GM12801 (cell line): ENCODE results near the gene COL6A1.

Experiments used
- CTCF ChIP-seq: IDR thresholded peaks from one replicate; pipeline ENCODE4 v1.5.1; 2011; ENCODE audit warnings: control low read depth; ENCODE audit not compliant: insufficient read length; ENCODE audit errors: extremely low read depth

The COL6A1 gene

DNA sequence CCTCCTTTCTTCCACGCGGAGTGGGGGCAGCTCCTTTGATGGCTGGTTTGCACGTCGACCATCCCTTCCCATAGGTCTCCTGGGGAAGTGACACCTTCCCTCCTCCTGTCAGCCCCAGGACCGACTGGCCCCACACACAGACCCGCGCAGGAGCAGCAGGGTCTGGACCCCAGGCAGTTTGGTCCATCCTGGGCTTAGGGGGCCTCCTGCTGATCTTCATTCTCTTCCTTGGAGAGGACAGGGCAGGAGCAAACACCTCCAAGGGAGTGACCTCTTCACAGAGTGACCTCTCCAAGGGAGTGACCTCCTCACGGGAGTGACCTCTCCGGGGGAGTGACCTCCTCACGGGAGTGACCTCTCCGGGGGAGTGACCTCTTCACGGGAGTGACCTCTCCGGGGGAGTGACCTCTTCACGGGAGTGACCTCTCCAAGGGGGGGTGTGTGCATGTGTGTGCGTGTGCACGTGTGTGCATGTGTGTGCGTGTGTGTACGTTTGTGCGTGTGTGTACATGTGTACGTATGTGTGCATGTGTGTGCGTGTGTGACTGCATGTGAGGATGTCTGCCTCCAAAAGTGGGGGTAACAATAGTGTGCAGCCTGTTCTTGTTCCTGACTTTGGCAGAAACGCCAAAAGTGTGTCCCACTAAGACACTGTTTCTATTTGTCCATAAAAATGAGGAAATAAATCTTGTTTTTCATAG, 29.8 kb downstream of the COL6A1 start:
- TF ChIP-seq CTCF = no peak

DNA sequence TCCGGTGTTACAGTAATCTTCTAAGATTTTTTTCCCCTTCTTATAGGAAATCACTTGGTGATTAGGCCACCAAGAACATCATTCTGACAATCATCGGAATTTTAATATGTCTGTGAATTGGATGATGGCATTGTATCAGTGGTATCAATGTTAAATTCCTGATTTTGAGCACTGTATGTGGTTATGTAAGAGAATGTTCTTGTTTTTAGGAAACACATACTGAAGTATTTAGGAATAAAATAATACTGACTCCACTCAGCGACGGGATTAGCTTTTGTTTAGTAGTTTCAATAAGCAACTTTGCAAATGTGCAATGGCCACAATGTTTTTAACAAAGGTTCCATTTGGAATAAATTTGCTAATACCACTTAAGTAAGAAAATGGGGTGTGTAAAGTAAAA, 30.6 kb downstream of the COL6A1 start:
- no peak for TF ChIP-seq CTCF

DNA sequence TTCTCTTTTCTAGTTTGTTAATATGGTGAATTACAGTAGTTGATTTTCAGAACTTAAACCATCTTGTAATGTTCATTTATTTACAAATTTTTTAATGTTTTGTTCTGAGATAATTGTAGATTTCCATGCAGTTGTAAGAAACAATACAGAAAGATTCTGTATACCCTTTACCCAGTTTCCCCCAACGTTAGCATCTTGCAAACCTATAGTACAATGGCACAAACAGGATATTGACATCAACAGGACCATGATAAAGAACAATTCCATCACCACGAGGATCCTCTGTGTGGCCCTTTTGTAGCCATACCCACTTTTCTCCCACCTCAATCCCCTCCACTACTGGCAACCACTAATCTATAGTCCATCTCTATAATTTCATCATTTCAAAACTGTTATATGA, 33.3 kb downstream of the COL6A1 start:
- no peak for TF ChIP-seq CTCF

DNA sequence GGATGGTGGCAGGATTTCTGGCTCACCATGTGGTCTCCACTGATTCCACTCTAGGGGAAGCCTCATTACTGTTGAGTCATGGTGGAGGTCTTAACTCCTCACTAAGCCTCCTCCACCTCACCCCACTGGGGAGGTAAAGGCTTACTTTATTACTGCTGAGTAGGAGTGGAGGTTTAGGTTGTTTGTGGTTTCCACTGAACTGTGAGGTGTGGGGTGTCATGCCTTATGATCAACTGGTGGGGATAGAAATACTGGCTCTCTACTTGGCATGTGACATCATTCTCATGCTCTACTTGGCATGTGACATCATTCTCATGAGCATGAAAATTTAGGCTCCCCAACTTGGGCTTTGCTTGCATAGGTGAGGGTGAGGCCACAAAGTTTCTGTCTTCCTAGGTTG, 35.6 kb downstream of the COL6A1 start:
- TF ChIP-seq CTCF = no peak

- TF ChIP-seq CTCF = no peak
These were observed 36.1 kb downstream of the COL6A1 start for GRCh38 chr21:46017695-46018094.

GRCh38 chr21:46018615-46019014, 37.0 kb downstream of the COL6A1 start:
- no peak for TF ChIP-seq CTCF

GRCh38 chr21:46020581-46020980, 39.0 kb downstream of the COL6A1 start:
- no peak for TF ChIP-seq CTCF
